Measurements from ENCODE around the gene HTR5A. TPM values are rescaled to one million over a fixed set of nuclear protein-coding genes. Genes with fewer than 3 reads are reported as not detected.

Gene HTR5A
- total and polyA plus RNA-seq, 10 of the 15 experiments (the other 5 are each of a cell fraction or from before 2014, with no cell fraction given) = not detected

DNA sequence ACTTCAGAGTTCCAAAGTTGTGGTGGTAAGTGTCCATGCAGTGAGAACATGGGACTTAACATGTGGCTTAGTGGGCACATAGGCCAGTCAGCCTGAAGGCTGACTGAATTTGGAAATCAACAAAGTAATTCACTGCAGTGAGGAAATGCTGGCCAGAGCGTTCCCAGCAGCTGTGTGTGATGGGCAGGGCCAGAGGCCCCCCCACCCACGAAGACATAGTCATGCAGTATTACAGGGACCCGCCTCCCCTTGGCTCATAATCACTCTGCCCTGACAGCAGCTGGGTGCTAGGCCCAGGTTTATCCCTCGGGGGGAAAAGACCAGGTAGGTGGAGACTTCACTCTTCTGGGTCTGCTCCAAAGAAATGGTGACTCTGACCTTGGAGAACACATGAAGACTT is 33.7 kb downstream of the HTR5A start:
- H3K79me2 ChIP-seq (ENCODE audit: control insufficient read depth, insufficient read depth, low read length) = no peaks in the 10 kb centered on the region
- no peak overlapping the region for H3K4me3 ChIP-seq
- ChIA-PET POLR2A (no interaction called here), SMC1A (ENCODE audit: uncharacterized antibody, unreplicated experiment) (no interaction called here), CTCF (no interaction called here), RAD21 (ENCODE audit: unreplicated experiment) (no interaction called here)
- in situ Hi-C loops (cut with MboI) = no loop called here
- no peak overlapping the region for H3K27ac ChIP-seq (ENCODE audit: control insufficient read depth, insufficient read depth)
- no peaks in the 10 kb centered on the region for H3K9me3 ChIP-seq (replicated peaks; ENCODE audit: control insufficient read depth, insufficient read depth, low read length)
- H3K9ac ChIP-seq (ENCODE audit: control insufficient read depth, insufficient read depth, low read length) = no peak overlapping the region
- no peaks in the 10 kb centered on the region for H3K4me1 ChIP-seq (ENCODE audit: control insufficient read depth, insufficient read depth, low read length)
- no peaks in the 10 kb centered on the region for H3K36me3 ChIP-seq (ENCODE audit: control insufficient read depth in 2 of 2, insufficient read depth in 2 of 2, low read length in 1 of 2)
- H2AFZ ChIP-seq (ENCODE audit: control insufficient read depth, low read depth, low read length) = no peak overlapping the region
- intact Hi-C loops (cut with micrococcal nuclease; ENCODE audit: unreplicated experiment) = no loop called here
- no peaks in the 10 kb centered on the region; a peak in 1 of 4 replicates for H3K27me3 ChIP-seq (replicated peaks in 1 of 2; ENCODE audit: control insufficient read depth in 2 of 2, insufficient read depth in 2 of 2, low read length in 1 of 2)
- WGBS (ENCODE audit: insufficient coverage, insufficient replicate concordance, low lambda C conversion rate, missing lambda C conversion rate) = 11% methylated on average over 4 of the region's 4 CpGs
- FAIRE-seq (no peak), ATAC-seq (no peak), DNase-seq (ENCODE audit: low read depth, low spot score) (no peak)
- no TSS peak for BruUV-seq (replicated peaks)
- H3K4me2 ChIP-seq (ENCODE audit: control insufficient read depth, insufficient read depth) = no peak overlapping the region
- H4K20me1 ChIP-seq (ENCODE audit: control insufficient read depth, insufficient read depth) = no peaks in the 10 kb centered on the region
- no peak for TF ChIP-seq MYB (IDR thresholded peaks at IDR 0.05; ENCODE audit: borderline replicate concordance, low read depth, low read length)
- TF ChIP-seq, protein P1, sequence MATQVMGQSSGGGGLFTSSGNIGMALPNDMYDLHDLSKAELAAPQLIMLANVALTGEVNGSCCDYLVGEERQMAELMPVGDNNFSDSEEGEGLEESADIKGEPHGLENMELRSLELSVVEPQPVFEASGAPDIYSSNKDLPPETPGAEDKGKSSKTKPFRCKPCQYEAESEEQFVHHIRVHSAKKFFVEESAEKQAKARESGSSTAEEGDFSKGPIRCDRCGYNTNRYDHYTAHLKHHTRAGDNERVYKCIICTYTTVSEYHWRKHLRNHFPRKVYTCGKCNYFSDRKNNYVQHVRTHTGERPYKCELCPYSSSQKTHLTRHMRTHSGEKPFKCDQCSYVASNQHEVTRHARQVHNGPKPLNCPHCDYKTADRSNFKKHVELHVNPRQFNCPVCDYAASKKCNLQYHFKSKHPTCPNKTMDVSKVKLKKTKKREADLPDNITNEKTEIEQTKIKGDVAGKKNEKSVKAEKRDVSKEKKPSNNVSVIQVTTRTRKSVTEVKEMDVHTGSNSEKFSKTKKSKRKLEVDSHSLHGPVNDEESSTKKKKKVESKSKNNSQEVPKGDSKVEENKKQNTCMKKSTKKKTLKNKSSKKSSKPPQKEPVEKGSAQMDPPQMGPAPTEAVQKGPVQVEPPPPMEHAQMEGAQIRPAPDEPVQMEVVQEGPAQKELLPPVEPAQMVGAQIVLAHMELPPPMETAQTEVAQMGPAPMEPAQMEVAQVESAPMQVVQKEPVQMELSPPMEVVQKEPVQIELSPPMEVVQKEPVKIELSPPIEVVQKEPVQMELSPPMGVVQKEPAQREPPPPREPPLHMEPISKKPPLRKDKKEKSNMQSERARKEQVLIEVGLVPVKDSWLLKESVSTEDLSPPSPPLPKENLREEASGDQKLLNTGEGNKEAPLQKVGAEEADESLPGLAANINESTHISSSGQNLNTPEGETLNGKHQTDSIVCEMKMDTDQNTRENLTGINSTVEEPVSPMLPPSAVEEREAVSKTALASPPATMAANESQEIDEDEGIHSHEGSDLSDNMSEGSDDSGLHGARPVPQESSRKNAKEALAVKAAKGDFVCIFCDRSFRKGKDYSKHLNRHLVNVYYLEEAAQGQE (IDR thresholded peaks at IDR 0.05; ENCODE audit: low read depth, low read length) = no peak
- TF ChIP-seq ZNF622 (IDR thresholded peaks at IDR 0.05) = no peak
- TF ChIP-seq, protein P2, sequence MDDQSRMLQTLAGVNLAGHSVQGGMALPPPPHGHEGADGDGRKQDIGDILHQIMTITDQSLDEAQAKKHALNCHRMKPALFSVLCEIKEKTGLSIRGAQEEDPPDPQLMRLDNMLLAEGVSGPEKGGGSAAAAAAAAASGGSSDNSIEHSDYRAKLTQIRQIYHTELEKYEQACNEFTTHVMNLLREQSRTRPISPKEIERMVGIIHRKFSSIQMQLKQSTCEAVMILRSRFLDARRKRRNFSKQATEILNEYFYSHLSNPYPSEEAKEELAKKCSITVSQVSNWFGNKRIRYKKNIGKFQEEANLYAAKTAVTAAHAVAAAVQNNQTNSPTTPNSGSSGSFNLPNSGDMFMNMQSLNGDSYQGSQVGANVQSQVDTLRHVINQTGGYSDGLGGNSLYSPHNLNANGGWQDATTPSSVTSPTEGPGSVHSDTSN (IDR thresholded peaks at IDR 0.05; ENCODE audit: insufficient replicate concordance, low read depth, low read length) = no peak
- no peak for TF ChIP-seq HCFC1 (IDR thresholded peaks at IDR 0.05; ENCODE audit: low read length)
- no peak for TF ChIP-seq PKNOX1 (IDR thresholded peaks at IDR 0.05)
- TF ChIP-seq FOXK2 (IDR thresholded peaks at IDR 0.05) = no peak
- TF ChIP-seq SREBF2 (IDR thresholded peaks at IDR 0.05; ENCODE audit: low read length) = no peak
- no peak for TF ChIP-seq JUNB (IDR thresholded peaks at IDR 0.05)
- no peak for TF ChIP-seq RUNX3 (IDR thresholded peaks at IDR 0.05; ENCODE audit: low read length)
- TF ChIP-seq KAT2A (conservative IDR thresholded peaks at IDR 0.05; ENCODE audit: control insufficient read depth, low read depth, low read length) = no peak
- TF ChIP-seq STAT1 (conservative IDR thresholded peaks at IDR 0.05) = no peak
- no peak for TF ChIP-seq RAD51 (IDR thresholded peaks at IDR 0.05)
- no peak for TF ChIP-seq WRNIP1 (IDR thresholded peaks at IDR 0.05; ENCODE audit: borderline replicate concordance, low read depth, low read length)
- no peak for TF ChIP-seq SMC3 (IDR thresholded peaks at IDR 0.05; ENCODE audit: borderline replicate concordance, low read length)
- TF ChIP-seq JUND (IDR thresholded peaks at IDR 0.05; ENCODE audit: low read depth, low read length) = no peak
- TF ChIP-seq, protein P3, sequence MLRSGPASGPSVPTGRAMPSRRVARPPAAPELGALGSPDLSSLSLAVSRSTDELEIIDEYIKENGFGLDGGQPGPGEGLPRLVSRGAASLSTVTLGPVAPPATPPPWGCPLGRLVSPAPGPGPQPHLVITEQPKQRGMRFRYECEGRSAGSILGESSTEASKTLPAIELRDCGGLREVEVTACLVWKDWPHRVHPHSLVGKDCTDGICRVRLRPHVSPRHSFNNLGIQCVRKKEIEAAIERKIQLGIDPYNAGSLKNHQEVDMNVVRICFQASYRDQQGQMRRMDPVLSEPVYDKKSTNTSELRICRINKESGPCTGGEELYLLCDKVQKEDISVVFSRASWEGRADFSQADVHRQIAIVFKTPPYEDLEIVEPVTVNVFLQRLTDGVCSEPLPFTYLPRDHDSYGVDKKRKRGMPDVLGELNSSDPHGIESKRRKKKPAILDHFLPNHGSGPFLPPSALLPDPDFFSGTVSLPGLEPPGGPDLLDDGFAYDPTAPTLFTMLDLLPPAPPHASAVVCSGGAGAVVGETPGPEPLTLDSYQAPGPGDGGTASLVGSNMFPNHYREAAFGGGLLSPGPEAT (IDR thresholded peaks at IDR 0.05; ENCODE audit: low read depth) = no peak
- TF ChIP-seq SPI1 (IDR thresholded peaks at IDR 0.05; ENCODE audit: borderline replicate concordance, insufficient read depth, low read depth, low read length) = no peak

Measured in GM12878 (cell line).